Stomach (tissue), 4 donors: ENCODE data around the gene ATP9A.

Experiments
- CTCF ChIP-seq, 7 experiments: fragments of 450-650 bp in 4 of 7; fragments of 200-600 bp in 3 of 7; sonication (generic) in 3 of 7; IDR thresholded peaks; one replicate each; pipeline ENCODE4 v1.5.1; 2016 to 2019; ENCODE audit warnings: antibody characterized with exemption in 7 of 7, control low read depth in 2 of 7, mild to moderate bottlenecking in 1 of 7
- EP300 ChIP-seq: sonication (generic); formaldehyde crosslinking; IDR thresholded peaks from one replicate; pipeline ENCODE4 v1.6.1; 2017; ENCODE audit warnings: antibody characterized with exemption
- POLR2A ChIP-seq, 4 donors: fragments of 450-650 bp; IDR thresholded peaks; one replicate each; pipeline ENCODE4 v1.6.1; 2016; ENCODE audit warnings: antibody characterized with exemption in 4 of 4, control low read depth in 2 of 4, mild to moderate bottlenecking in 1 of 4, moderate library complexity in 1 of 4
- POLR2AphosphoS5 ChIP-seq, 3 donors: sonication (generic); formaldehyde crosslinking; IDR thresholded peaks; one replicate each; pipeline ENCODE4 v1.6.1; 2016; ENCODE audit warnings: antibody characterized with exemption in 3 of 3

- no peak for TF ChIP-seq CTCF (IDR thresholded peaks at IDR 0.05)
- TF ChIP-seq POLR2A (IDR thresholded peaks at IDR 0.05), result no peak
- no peak for TF ChIP-seq EP300
- no peak for TF ChIP-seq POLR2AphosphoS5 (IDR thresholded peaks at IDR 0.05)
Observed at GRCh38 chr20:51611625-51611890, 156.6 kb downstream of the ATP9A start.
